A673 (cell line): ENCODE results near the gene WDR7. TPM values are rescaled to one million over a fixed set of nuclear protein-coding genes. Genes with fewer than 3 reads are reported as not detected.

Experiments
- BruUV-seq: library from RNA; stranded (reverse); fragments of 400-500 nt; replicated peaks from 2 replicates; lab custom pipeline; 2021; lab: Mats Ljungman, UMichigan
- CTCF ChIA-PET: fragments of 300-600 bp; sonication (Branson Sonifier 250); formaldehyde crosslinking; loops from one replicate; lab custom pipeline; 2022; ENCODE audit warnings: antibody characterized with exemption; lab: Charles Lee
- POLR2A ChIA-PET: fragments of 300-600 bp; sonication (Branson Sonifier 250); formaldehyde crosslinking; loops from one replicate; lab custom pipeline; 2022; ENCODE audit warnings: antibody characterized with exemption; ENCODE audit not compliant: low non-redundant PET; lab: Charles Lee
- DNase-seq: peaks from one replicate; pipeline ENCODE4 v3.0.0-alpha.2; 2015; ENCODE audit warnings: low spot score
- H3K27ac ChIP-seq: fragments of 200-600 bp; sonication (generic); 2 replicates; pipeline ENCODE4 v1.5.1; 2016; ENCODE audit warnings: mixed run types, low read depth, mild to moderate bottlenecking, mixed read lengths, antibody characterized with exemption, low read length; ENCODE audit not compliant: poor library complexity, severe bottlenecking
- H3K27me3 ChIP-seq: fragments of 200-600 bp; sonication (generic); replicated peaks from 2 replicates; pipeline ENCODE4 v1.6.1; 2017; ENCODE audit warnings: mixed run types, low read depth, mild to moderate bottlenecking, mixed read lengths, antibody characterized with exemption, low read length; ENCODE audit not compliant: insufficient read depth, poor library complexity
- H3K36me3 ChIP-seq: fragments of 200-600 bp; sonication (generic); 2 replicates; pipeline ENCODE4 v1.6.1; 2016; ENCODE audit warnings: mixed run types, mild to moderate bottlenecking, mixed read lengths, antibody characterized with exemption, low read length; ENCODE audit not compliant: insufficient read depth, poor library complexity, severe bottlenecking
- H3K4me1 ChIP-seq: fragments of 200-600 bp; sonication (generic); 2 replicates; pipeline ENCODE4 v1.6.1; 2017; ENCODE audit warnings: mixed run types, mild to moderate bottlenecking, mixed read lengths, antibody characterized with exemption, low read length; ENCODE audit not compliant: insufficient read depth, poor library complexity, severe bottlenecking
- H3K4me3 ChIP-seq: fragments of 200-600 bp; sonication (generic); 2 replicates; pipeline ENCODE4 v1.5.1; 2016; ENCODE audit warnings: low read depth, mixed run types, mild to moderate bottlenecking, mixed read lengths, low read length; ENCODE audit not compliant: poor library complexity, severe bottlenecking
- H3K9me3 ChIP-seq: fragments of 200-600 bp; sonication (generic); 2 replicates; pipeline ENCODE4 v1.6.1; 2016; ENCODE audit warnings: mixed run types, low read depth, mild to moderate bottlenecking, mixed read lengths, antibody characterized with exemption, low read length; ENCODE audit not compliant: poor library complexity, severe bottlenecking
- EZH2 ChIP-seq: fragments of 200-600 bp; sonication (generic); IDR thresholded peaks from 2 replicates; pipeline ENCODE4 v1.6.1; 2017; ENCODE audit warnings: borderline replicate concordance, low read depth, mild to moderate bottlenecking, mixed read lengths, antibody characterized with exemption, low read length; ENCODE audit not compliant: poor library complexity, severe bottlenecking
- intact Hi-C: fragments of 100-400 bp; cut with micrococcal nuclease; formaldehyde crosslinking; loops from one replicate; pipeline ENCODE4 v1.10.0; 2022; ENCODE audit not compliant: unreplicated experiment
- total RNA-seq: library from RNA; stranded (reverse); gene quantifications from 2 replicates; pipeline ENCODE4 v1.2.3, GENCODE V29; 2021
- TF ChIP-seq, protein P1 (sequence below): fragments of 300-800, 200-600 bp; sonication (generic); conservative IDR thresholded peaks from 2 replicates; pipeline ENCODE4 v1.5.1; 2017; ENCODE audit warnings: low read depth, mild to moderate bottlenecking, antibody characterized with exemption, low read length, moderate library complexity, mixed read lengths

Gene WDR7
- total RNA-seq, 1 experiment from 2014 or later, result 21.2 TPM

DNA sequence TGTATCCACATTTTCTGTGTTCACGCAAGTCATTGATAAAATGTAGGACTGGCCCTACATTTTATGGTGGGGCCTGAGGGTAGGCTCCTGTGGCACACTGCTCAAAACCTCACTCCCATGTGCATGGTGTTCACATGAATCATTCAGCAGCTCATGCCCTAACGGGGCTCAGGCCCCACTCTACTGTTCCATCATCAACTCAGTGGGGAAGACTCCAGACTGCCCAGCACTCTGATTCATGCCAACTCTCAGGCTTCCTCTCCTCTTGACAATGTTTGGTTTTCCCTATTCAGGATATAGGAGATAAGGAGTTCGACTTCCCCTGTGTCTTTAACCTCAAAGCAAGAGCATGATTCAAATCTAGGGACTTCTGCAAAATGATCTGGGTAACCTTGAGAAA lies 403.7 kb downstream of the WDR7 start:
- intact Hi-C loops, result no loop called here

DNA sequence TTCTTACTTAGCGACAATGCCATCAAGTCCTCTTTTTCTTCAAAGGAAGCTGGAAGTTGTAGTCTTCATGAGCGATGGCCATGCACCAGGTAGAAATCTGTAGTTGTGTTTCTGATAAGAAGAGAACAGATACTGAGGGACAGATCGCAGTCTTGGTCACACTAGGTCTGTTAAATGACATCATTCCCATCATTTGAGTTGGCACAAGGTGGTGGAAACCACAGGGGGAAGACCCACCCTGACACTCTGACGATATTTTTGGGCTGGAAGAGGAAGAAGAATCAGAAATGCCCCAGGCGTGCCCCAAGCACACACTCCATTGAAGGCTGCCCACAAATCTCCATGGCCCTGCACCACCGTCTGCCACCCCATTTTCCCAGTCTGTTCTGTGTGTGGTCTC lies 406.7 kb downstream of the WDR7 start:
- intact Hi-C loops, result no loop called here
- no peaks in the 10 kb centered on the region for H3K9me3 ChIP-seq
- DNase-seq, result no peak
- peaks cover 35% of the 10 kb centered on the region for H3K27me3 ChIP-seq
- CTCF ChIA-PET, result no interaction called here
- no peak overlapping the region for H3K4me3 ChIP-seq
- TF ChIP-seq, protein P1, sequence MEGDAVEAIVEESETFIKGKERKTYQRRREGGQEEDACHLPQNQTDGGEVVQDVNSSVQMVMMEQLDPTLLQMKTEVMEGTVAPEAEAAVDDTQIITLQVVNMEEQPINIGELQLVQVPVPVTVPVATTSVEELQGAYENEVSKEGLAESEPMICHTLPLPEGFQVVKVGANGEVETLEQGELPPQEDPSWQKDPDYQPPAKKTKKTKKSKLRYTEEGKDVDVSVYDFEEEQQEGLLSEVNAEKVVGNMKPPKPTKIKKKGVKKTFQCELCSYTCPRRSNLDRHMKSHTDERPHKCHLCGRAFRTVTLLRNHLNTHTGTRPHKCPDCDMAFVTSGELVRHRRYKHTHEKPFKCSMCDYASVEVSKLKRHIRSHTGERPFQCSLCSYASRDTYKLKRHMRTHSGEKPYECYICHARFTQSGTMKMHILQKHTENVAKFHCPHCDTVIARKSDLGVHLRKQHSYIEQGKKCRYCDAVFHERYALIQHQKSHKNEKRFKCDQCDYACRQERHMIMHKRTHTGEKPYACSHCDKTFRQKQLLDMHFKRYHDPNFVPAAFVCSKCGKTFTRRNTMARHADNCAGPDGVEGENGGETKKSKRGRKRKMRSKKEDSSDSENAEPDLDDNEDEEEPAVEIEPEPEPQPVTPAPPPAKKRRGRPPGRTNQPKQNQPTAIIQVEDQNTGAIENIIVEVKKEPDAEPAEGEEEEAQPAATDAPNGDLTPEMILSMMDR, result no peak
- no peak for TF ChIP-seq EZH2
- no TSS peak for BruUV-seq
- H3K27ac ChIP-seq, result no peak overlapping the region
- POLR2A ChIA-PET, result no interaction called here
- no peaks in the 10 kb centered on the region for H3K4me1 ChIP-seq
- H3K36me3 ChIP-seq, result no peaks in the 10 kb centered on the region

More for the DNA sequence above, 403.7 kb downstream of the WDR7 start:
- H3K36me3 ChIP-seq, result no peaks in the 10 kb centered on the region
- peaks cover 23% of the 10 kb centered on the region for H3K27me3 ChIP-seq
- DNase-seq, result no peak
- POLR2A ChIA-PET, result no interaction called here
- no peaks in the 10 kb centered on the region for H3K9me3 ChIP-seq
- no peaks in the 10 kb centered on the region for H3K4me1 ChIP-seq
- no peak overlapping the region for H3K4me3 ChIP-seq
- TF ChIP-seq EZH2, result no peak
- TF ChIP-seq, protein P1, result no peak
- H3K27ac ChIP-seq, result no peak overlapping the region
- CTCF ChIA-PET, result no interaction called here
- no TSS peak for BruUV-seq

DNA sequence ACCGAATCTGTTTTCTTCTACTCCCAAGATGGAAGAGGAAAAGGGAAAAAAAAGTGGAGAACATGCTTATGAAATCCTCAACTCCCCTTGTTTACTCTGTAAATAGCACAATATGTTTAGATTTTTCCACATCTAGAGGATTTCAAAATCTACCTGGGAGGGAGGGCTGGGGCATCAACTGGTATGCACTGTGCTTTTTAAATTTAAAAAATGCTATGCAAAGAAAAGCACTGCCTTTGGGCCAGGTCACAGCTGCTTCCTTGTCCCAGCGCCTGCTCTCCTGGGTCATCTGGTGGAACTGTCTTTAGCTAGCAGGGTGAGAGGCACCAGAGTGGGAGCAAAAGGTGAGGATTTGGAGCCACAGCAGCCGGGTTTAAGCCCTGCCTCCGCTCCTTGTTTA lies 407.6 kb downstream of the WDR7 start:
- H3K4me3 ChIP-seq, result no peak overlapping the region
- POLR2A ChIA-PET, result no interaction called here
- H3K4me1 ChIP-seq, result no peaks in the 10 kb centered on the region
- no TSS peak for BruUV-seq
- intact Hi-C loops, result no loop called here
- DNase-seq, result no peak
- no peaks in the 10 kb centered on the region for H3K9me3 ChIP-seq
- TF ChIP-seq, protein P1, result no peak
- TF ChIP-seq EZH2, result no peak
- H3K27me3 ChIP-seq, result peaks cover 40% of the 10 kb centered on the region
- CTCF ChIA-PET, result no interaction called here
- H3K27ac ChIP-seq, result no peak overlapping the region
- H3K36me3 ChIP-seq, result no peaks in the 10 kb centered on the region
